Left colon (tissue), 2 donors: ENCODE measurements around the gene HERPUD2. TPM values are rescaled to one million over a fixed set of nuclear protein-coding genes. Genes with fewer than 3 reads are reported as not detected.
A peak's percentile ranks its signal among the peaks of the same experiment; 100 is the strongest.
"Not testable (repeated sequence)": the region's sequence is repeated elsewhere in the genome, so short reads cannot be mapped to it uniquely, and the experiment has no call there.

Source experiments
- ATAC-seq: fragments of 200-7000 bp; cut with Tn5 transposase; one replicate; pipeline ENCODE4 v1.9.1; 2020; ENCODE audit warnings: mild to moderate bottlenecking, moderate library complexity
- DNase-seq, 2 donors: peaks; one replicate each; pipeline ENCODE4 v3.0.0-alpha.2; 2020
- intact Hi-C, 2 donors: fragments of 100-400 bp; cut with DNase I in 1 of 2; cut with micrococcal nuclease in 1 of 2; formaldehyde crosslinking; loops; one replicate each; pipeline versions ENCODE4 v1.11.2 to v1.14.0; 2022; cut with DNase I, micrococcal nuclease
- total RNA-seq, 2 donors: library from RNA; stranded (reverse); fragmentation: NEBNext Ultra II Directional; extraction: Animal tissue kit (Norgen Biotek cat#: 25700); gene quantifications; one replicate each; pipeline ENCODE4 v1.2.1, GENCODE V29; 2021
- donor health status: DM: no; HTN: no; CAD: no.
- donor health status: DM: yes; HTN: yes; CAD: no.

The HERPUD2 gene
- total RNA-seq, 2 donors from 2014 or later = 23.2 to 30.9 TPM

GRCh38 chr7:35694161-35694783 lies 663 bp downstream of the HERPUD2 start:
- ATAC-seq (peak; percentile 28), DNase-seq (no peak)
- intact Hi-C loops = no loop called here

GRCh38 chr7:35691827-35692307 lies 3.1 kb downstream of the HERPUD2 start:
- intact Hi-C loops = no loop called here
- DNase-seq = no peak
- ATAC-seq = no peak

DNA sequence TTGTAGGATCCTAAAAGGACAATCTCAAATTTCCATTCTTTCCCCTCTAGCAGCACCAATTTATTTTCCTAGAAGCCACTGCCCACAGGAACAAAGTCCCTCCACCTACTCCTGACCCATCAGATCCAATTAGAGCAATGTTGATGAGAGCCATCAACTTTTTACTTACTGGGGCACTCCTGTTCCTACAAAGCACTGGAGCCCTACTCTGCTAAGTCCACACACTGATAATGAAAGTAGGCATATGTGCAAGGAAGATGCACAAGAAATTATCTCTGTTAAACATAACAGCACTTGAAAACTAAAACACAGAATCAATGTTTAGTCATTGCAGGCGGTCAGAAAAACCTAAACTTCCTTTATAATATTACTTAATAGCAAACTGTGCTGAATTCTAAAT lies 3.6 kb downstream of the HERPUD2 start:
- intact Hi-C loops = no loop called here
- ATAC-seq = no peak
- DNase-seq = no peak

DNA sequence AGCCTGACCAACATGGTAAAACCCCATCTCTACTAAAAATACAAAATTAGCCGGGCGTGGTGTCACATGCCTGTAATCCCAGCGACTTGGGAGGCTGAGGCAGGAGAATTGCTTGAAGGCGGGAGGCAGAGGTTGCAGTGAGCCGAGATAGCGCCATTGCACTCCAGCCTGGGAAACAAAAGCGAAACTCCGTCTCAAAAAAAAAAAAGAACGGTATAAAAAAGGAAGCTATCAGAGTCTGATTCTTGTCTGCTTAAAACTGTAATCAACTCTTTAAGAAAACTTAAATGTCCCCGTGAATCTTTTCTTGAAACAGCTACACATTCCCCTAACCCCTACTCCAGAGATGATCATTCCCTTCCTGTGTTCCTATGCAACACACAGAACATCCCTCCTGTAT lies 4.3 kb downstream of the HERPUD2 start:
- intact Hi-C loops, ATAC-seq, DNase-seq: not testable (repeated sequence)

GRCh38 chr7:35685781-35686180 lies 9.2 kb downstream of the HERPUD2 start:
- ATAC-seq (no peak), DNase-seq (no peak)
- intact Hi-C loops = no loop called here

GRCh38 chr7:35681231-35682029 lies 13.5 kb downstream of the HERPUD2 start:
- intact Hi-C loops = no loop called here
- ATAC-seq = no peak
- DNase-seq = no peak

- intact Hi-C loops = no loop called here
- ATAC-seq (no peak), DNase-seq (no peak)
Measured at GRCh38 chr7:35680403-35681013, 14.4 kb downstream of the HERPUD2 start.

DNA sequence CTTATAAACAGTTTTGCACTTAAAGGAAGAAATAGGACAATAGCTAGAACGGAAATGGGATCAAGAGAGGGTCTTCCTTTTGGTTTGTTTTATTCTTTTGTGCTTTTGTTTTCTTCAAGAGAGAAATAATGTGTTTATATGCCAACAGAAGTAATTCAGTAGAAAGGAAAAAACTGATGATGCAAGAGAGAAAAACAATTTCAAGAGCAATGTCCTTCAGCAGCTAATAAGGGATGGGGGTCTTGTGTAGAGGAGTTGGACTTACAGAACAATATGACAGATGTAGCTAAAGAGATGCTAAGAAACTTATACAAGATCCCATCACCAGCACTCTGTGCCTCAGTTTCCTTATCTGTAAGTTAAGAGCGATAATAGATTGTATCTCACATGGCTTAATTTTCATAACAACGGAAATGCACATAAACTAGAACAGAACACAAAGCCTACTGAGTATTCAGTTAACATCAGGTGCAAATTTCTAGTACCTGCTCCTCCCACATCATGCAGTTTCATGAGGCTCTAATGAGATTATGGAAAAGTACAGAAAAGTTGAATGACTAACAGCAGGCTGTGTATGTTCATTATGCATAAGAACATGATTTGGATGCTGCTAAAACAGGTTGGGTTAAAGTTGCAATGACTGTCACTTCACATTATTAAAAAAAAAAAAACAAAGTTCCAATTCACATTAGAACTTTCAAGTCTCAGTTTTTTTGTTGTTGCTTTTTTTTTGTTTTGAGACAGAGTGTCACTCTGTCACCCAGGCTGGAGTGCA lies 17.2 kb downstream of the HERPUD2 start:
- no peak for DNase-seq
- intact Hi-C loops = no loop called here
- ATAC-seq = no peak

GRCh38 chr7:35676211-35676610 lies 18.7 kb downstream of the HERPUD2 start:
- DNase-seq = no peak
- ATAC-seq = no peak
- intact Hi-C loops = no loop called here

- DNase-seq (no peak), ATAC-seq (no peak)
Measured at GRCh38 chr7:35670856-35671569, 23.9 kb downstream of the HERPUD2 start.

GRCh38 chr7:35660411-35660810 lies 34.5 kb downstream of the HERPUD2 start:
- ATAC-seq, DNase-seq, intact Hi-C loops: not testable (repeated sequence)

More at GRCh38 chr7:35670856-35671569, 23.9 kb downstream of the HERPUD2 start:
- intact Hi-C loops = no loop called here

DNA sequence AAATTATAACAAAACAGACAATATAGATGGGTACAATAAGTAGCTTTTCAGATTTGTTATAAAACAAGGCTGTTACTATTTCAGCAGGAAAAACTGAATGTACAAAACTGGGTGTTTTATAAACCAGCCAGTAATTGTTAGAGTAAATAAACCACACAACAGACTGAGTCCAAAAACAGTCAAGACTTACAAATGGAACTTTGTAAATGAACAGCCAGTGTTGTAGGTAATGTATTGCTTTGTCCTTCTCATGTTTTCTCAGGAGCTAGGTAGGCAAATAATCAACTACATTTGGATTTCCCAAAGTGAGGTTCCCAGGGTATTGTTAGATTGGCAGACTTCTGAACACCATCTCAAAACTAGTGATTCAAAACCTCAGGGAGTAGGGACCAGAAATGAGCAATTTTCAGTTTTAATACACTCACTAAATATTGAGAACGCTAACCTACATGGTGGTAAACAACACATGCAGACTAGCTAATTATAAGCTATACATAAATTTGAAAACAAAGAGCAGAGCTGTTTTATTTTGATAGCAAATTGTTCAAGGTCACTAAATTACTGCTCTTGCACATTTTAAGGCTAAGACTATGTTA lies 36.2 kb downstream of the HERPUD2 start:
- intact Hi-C loops = no loop called here
- no peak for ATAC-seq

DNA sequence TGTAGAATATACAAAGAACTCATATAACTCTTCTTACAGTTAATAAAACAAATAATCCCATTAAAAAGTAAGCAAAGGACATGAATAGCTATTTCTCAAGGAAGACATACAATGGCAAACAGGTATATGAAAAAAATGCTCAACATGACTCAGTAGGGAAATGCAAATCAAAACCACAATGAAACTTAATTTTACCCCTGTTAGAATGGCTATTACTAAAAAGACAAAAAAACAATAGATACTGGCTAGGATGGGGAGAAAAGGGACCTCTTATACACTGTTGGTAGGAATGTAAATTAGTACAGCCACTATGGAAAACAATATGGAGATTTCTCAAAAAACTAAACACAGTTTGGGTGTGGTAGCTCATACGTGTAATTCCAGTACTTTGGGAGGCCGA lies 37.8 kb downstream of the HERPUD2 start:
- DNase-seq (no peak), ATAC-seq (no peak)
- intact Hi-C loops = no loop called here

More for the DNA sequence above, 36.2 kb downstream of the HERPUD2 start:
- no peak for DNase-seq

DNA sequence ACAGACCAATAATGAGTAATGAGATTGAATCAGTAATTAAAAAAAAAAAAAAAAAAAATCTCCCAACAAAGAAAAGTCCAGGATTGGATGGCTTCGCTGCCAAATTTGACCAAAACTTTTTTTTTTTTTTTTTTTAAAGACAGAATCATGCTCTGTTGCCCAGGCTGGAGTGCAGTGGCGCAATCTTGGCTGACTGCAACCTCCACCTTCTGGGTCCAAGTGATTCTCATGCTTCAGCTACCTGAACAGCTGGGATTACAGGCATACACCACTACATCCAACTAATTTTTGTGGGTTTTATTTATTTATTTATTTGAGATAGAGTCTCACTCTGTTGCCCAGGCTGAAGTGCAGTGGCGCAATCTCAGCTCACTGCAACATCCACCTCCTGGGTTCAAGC lies 40.4 kb downstream of the HERPUD2 start:
- DNase-seq, intact Hi-C loops, ATAC-seq: not testable (repeated sequence)

DNA sequence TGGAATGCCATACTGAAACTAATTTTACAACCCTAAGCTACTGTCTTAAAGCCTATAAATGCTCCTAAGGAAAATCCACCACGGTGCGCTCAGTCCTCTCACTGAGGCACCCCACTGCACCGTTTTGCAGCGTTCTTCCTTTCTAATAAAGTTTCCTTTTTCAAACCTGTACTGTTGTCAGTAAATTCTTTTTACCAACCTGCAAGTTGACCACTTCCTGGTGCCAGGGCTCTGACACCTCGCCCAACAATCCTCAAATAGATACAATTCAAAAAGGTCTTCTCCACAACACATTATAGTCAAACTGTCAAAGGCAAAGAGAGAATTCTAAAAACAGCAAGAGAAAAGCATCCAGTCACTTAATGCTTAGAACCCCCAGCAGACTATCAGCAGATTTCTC lies 42.8 kb downstream of the HERPUD2 start:
- ATAC-seq (no peak), DNase-seq (no peak)
- intact Hi-C loops = no loop called here

- intact Hi-C loops = no loop called here
- DNase-seq (no peak), ATAC-seq (no peak)
Measured at GRCh38 chr7:35650751-35651150, 44.2 kb downstream of the HERPUD2 start.

DNA sequence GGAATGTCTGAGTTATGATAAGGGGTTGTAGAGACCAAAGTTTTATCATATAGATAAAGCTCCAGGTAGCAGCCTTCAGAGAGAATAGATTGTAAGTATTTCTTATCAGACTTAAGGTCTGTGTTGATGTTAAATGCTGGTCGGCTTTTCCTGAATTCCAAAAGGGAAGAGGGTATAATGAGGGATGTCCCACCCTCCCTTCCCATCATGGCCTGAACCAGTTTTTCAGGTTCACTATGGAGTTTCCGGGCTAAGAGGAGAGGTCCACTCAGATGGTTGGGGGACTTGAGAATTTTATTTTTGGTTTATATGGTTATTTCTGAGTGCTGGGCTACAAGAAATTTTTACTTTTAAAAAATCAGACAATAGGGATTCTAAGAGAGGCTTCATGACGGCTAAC lies 45.2 kb downstream of the HERPUD2 start:
- intact Hi-C loops = no loop called here
- ATAC-seq = no peak
- DNase-seq = no peak

DNA sequence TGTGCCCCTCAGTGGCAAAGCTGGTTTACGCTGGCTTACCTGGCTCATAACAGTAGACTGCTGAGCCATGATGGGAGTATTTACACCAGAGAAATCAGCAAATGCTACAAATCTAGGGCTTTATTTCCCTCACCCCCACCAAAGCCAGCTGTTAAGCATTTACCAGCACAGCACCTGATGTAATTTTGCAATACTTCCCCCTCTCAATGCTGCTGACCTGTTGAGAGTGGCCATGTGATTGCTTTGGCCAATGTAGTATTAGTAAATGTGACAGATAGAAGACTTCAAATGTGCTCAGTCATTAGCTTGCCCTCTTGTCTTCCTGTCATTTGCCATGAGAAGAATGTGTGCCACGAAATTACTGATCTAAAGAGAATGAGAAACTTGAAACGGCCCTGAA lies 46.6 kb downstream of the HERPUD2 start:
- ATAC-seq = no peak
- intact Hi-C loops = no loop called here
- DNase-seq = no peak
